Effector memory CD8-positive, alpha-beta T cell (primary cell): Measurements from ENCODE around the gene C6.

ENCODE experiments used
- ATAC-seq: fragments of 150-1000 bp; cut with Tn5 transposase; replicated peaks from 2 replicates; pipeline ENCODE4 v1.10.0; 2021; ENCODE audit warnings: mild to moderate bottlenecking, moderate library complexity
- DNase-seq, 3 experiments: peaks; one replicate each; pipeline ENCODE4 v3.0.0; 2021
- H3K27ac Mint-ChIP-seq, 2 donors: one replicate each; pipeline ENCODE4 v1.8.0; 2022; ENCODE audit warnings: mild to moderate bottlenecking in 2 of 2, mixed read lengths in 2 of 2, moderate library complexity in 2 of 2
- H3K27me3 Mint-ChIP-seq, 2 donors: one replicate each; pipeline ENCODE4 v1.8.0; 2022; ENCODE audit warnings: mixed read lengths in 2 of 2
- H3K36me3 Mint-ChIP-seq: one replicate; pipeline ENCODE4 v1.8.0; 2022; ENCODE audit warnings: mild to moderate bottlenecking, moderate library complexity, mixed read lengths; ENCODE audit not compliant: insufficient read depth
- H3K4me1 Mint-ChIP-seq, 2 donors: one replicate each; pipeline ENCODE4 v1.8.0; 2022; ENCODE audit warnings: low read depth in 2 of 2, mixed read lengths in 2 of 2
- H3K4me3 Mint-ChIP-seq, 2 donors: one replicate each; pipeline ENCODE4 v1.8.0; 2022; ENCODE audit warnings: mild to moderate bottlenecking in 2 of 2, mixed read lengths in 2 of 2, moderate library complexity in 2 of 2
- H3K9me3 Mint-ChIP-seq, 2 donors: one replicate each; pipeline ENCODE4 v1.8.0; 2022; ENCODE audit warnings: mixed read lengths in 2 of 2

Gene C6

DNA sequence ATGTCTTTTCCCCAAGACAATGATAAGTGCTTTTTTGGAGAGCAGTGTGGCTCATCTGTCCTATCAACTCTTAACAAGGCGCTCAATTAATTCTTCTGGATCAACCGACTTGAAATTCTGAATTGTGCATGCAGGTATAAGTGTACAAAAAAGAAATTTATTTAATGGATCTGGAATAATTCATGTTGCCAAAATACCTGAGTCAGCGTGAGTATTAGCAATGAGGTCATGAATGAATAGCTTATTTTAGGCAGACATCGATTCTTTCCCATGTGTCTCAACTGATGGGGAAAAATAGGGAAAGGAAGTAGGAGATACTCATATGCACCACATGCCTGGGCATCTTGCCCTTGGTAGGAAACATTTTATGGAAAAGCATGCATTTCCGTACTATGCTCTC, 68.0 kb downstream of the C6 start:
- no peaks in the 10 kb centered on the region for H3K4me1 Mint-ChIP-seq
- no peaks in the 10 kb centered on the region for H3K27me3 Mint-ChIP-seq
- H3K36me3 Mint-ChIP-seq = no peaks in the 10 kb centered on the region
- H3K4me3 Mint-ChIP-seq = no peak overlapping the region
- H3K9me3 Mint-ChIP-seq = peaks cover 0 to 2% of the 10 kb centered on the region in 2 donors
- no peak for ATAC-seq
- no peak for DNase-seq
- no peak overlapping the region for H3K27ac Mint-ChIP-seq

DNA sequence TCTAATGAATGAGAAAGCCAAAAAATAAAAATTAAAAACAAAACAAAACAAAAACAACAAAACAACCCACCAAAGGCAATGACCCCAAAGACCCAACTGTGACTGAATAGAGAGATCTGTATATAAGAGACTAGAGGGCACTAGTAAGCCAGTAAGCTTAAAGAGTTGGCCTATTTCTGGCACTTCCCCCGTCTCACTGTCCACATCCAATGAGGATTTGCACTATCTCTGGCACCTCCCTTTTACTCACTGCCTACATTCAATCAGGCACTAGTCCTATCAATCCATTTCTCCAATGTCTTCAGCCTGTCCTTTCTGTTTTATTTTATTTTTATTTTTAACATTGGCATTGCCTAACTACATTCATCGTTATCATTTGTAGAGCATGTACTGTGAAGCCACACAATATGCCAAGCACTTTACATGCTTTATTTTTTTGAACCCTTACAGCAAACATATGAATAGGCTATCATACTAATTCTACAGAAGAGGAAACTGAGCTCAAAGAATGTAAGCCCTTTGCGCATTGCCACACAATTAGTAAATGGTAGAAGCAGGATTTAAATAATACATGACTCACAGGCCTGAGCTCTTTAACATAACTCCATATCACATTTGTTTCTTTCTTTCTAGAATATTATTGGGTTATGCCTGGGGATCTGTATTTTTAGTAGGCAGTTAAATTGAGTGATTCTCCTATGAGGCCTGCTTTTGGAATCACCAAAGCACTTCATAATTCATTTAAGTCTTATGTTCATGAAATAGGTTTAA, 70.0 kb downstream of the C6 start:
- DNase-seq = no peak
- Mint-ChIP-seq H3K27me3 (no peaks in the 10 kb centered on the region), H3K36me3 (no peaks in the 10 kb centered on the region), H3K27ac (no peak overlapping the region), H3K4me1 (no peaks in the 10 kb centered on the region), H3K9me3 (peaks cover 0 to 2% of the 10 kb centered on the region in 2 donors), H3K4me3 (no peak overlapping the region)
- ATAC-seq = no peak

DNA sequence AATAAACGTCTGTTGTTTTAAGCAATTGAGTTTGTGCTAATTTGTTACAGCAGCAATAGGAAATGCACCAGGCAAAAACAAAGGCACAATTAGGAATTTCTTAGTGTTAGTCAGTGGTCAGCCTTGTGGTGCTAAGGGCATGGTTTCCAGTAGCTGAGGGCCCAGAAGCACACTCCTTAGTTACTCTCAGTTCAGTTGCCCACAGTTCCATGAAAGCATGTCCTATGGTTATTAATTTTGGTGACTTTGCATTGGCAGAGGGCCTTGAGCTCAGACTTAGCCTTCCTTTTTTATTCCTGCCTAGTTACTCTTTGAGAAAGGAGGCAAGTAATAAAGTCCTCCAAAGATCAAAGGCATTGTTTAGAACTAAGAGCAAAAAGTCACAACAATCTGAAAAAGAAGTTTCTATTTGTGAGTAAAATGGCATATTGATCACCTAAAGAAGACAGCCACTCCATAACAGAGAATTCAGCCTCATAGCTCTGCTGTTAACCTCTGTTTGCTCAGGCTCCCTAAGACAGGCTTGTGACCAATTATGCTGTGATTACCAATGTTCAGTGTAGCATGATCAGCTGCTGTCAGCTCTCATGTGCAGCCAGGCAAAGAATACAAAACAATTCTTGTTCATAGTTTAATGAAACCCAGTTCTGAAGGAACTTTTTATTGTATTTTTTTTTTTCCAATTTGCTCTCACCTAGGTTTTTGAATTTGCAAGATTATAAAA, 85.2 kb downstream of the C6 start:
- DNase-seq (no peak), ATAC-seq (no peak)
- Mint-ChIP-seq H3K36me3 (no peaks in the 10 kb centered on the region), H3K27ac (no peak overlapping the region), H3K4me1 (no peaks in the 10 kb centered on the region), H3K9me3 (peaks cover 0 to 2% of the 10 kb centered on the region in 2 donors), H3K27me3 (no peaks in the 10 kb centered on the region), H3K4me3 (no peak overlapping the region)

DNA sequence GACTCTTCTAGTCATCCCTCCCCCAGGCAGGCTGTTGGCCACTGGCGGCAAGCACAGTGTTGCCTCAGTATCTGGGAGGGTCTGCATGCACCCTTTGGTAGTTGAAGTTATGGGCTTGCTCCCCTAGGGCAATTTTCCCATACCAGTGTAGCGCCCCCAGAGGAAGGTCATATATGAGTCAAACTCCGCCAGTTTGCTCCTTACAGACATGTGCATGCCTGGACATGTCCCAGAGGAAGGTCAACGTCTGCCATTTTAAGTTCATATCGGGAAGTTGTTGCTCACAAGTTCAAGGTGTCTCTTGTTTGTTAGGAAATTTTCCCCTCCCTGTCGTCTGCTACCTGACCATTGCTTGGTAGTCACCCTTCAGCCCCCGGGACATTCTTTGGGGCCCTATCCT, 90.9 kb downstream of the C6 start:
- no peak for ATAC-seq
- Mint-ChIP-seq H3K9me3 (no peaks in the 10 kb centered on the region), H3K27me3 (no peaks in the 10 kb centered on the region), H3K4me3 (no peak overlapping the region), H3K27ac (no peak overlapping the region), H3K36me3 (no peaks in the 10 kb centered on the region), H3K4me1 (no peaks in the 10 kb centered on the region)
- no peak for DNase-seq

DNA sequence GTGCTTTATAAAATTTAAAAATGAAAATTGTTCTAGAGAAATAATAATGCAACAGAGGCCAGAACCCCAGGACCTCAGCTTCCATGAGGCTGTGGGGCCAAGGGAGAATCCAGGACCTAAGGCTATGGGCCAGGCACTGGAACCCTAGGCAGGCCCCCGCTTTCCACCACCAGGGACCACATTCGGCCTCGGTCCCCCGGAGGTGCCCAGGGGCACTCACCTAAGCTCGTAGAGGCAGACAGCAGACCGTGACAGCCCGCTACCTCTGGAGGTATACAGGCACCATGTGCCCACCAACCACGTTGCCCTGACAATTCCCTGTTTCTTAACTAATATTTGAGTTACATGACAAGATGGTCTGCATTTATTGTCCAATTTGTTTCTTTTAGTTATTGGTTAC, 92.7 kb downstream of the C6 start:
- Mint-ChIP-seq H3K36me3 (no peaks in the 10 kb centered on the region), H3K4me1 (no peaks in the 10 kb centered on the region), H3K9me3 (peaks cover 0 to under 1% of the 10 kb centered on the region in 2 donors), H3K4me3 (no peak overlapping the region), H3K27me3 (no peaks in the 10 kb centered on the region), H3K27ac (no peak overlapping the region)
- DNase-seq (no peak), ATAC-seq (no peak)

DNA sequence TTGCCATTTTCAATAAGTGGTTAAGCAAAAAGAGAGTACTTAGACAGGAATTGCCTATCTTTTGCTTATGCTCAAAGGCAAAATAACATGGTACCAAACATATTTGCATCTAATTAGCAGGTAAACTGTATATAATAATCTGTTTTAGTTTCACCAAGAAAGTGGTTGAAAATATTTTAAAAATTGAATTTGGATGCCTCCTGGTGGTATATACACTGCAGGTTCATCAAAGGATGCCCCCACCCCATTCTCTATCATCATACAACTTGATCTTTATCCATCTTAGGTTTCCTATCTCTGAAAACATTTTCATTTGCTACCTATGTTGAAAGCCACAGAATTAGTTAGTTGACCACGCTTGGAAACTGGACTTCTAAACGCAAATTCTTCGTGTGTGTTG, 95.2 kb downstream of the C6 start:
- H3K4me3 Mint-ChIP-seq = no peak overlapping the region
- no peak for ATAC-seq
- H3K36me3 Mint-ChIP-seq = no peaks in the 10 kb centered on the region
- H3K27me3 Mint-ChIP-seq = no peaks in the 10 kb centered on the region
- peaks cover 0 to 2% of the 10 kb centered on the region in 2 donors for H3K9me3 Mint-ChIP-seq
- H3K27ac Mint-ChIP-seq = no peak overlapping the region
- no peaks in the 10 kb centered on the region for H3K4me1 Mint-ChIP-seq
- no peak for DNase-seq

DNA sequence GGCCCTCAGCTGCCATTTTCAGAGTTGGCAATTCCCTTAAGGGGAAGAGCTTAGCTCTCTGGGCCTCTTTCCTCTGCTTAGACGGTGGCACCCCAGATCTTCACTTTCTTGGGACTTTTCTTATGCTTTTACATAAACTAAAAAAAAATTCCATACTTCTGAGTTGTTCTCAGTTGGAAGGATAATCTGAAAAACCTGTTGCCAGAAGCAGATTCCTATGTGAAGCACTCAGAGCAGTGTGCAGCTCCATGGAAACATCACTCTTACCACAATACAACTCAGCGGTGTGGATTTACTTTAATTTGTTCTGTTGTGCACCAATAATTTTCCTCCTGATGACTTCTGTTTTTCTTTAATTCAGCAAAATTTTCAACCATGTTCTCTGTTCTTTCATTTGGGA, 98.1 kb downstream of the C6 start:
- no peak for DNase-seq
- Mint-ChIP-seq H3K9me3 (peaks cover 0 to 2% of the 10 kb centered on the region in 2 donors), H3K27me3 (no peaks in the 10 kb centered on the region), H3K36me3 (no peaks in the 10 kb centered on the region), H3K4me1 (no peaks in the 10 kb centered on the region), H3K27ac (no peak overlapping the region), H3K4me3 (no peak overlapping the region)
- ATAC-seq = no peak

DNA sequence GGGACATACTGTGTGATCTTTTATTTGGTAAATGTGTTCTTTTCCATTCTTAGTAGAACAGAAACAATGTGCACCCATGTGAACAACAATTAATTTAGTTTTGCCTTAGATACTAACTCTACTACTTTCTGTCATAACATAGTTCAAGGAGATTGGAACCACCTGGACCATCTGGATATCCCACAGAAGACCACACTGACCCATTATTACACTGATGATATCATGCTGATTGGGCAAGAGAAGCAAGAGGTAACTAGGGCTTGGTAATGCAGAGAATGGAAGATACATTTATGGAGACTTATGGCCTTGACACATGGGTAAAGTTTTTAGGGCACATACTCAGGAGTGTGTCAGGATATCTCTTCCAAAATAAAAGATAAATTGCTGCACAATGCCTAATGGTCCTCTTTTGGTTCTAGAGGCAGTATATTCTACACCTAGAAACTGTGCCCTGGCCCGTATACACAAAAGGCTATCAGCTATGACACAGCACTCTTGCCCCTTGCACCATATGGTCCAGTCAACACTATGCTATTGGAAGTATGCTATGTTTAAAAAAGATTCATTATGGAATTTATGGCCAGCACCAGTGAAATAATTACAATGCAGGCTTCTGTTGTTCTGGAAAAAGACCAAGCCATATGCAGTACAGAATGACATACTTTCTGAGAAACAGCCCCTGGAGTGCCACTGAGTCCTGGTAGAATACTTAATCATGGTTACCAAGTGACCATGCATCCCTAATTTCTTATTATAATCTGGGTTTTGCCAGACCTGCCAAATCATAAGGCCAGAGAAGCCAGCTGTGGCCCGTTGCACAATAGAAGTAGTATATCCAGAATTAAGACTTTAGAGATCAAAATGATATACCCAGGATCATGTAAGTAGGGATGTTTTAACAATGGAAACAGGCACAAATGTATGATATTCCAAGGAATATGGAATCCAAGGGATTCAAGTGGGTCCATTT, 100.6 kb downstream of the C6 start:
- peaks cover 0 to 2% of the 10 kb centered on the region in 2 donors for H3K9me3 Mint-ChIP-seq
- DNase-seq (no peak), ATAC-seq (no peak)
- no peaks in the 10 kb centered on the region for H3K4me1 Mint-ChIP-seq
- H3K27ac Mint-ChIP-seq = no peak overlapping the region
- no peak overlapping the region for H3K4me3 Mint-ChIP-seq
- no peaks in the 10 kb centered on the region for H3K27me3 Mint-ChIP-seq
- H3K36me3 Mint-ChIP-seq = no peaks in the 10 kb centered on the region

DNA sequence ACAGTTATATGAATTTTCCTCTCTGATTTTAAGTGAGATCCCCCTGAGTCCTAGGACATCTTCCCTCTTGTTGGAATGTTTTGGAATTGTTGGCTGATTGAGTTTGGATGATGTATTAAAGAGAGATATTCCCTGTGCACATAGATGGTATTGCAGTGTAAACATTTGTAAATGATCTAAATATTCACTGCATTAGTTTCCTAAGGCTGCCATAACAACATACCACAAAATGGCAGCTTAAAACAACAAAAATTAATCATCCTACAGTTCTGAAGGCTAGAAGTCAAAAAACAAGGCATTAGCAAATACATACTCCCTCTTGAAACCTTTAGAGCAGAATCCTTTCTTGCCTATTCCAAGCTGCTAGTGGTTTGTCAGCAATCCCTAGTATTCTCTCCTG, 104.1 kb downstream of the C6 start:
- no peaks in the 10 kb centered on the region for H3K9me3 Mint-ChIP-seq
- H3K4me1 Mint-ChIP-seq = no peaks in the 10 kb centered on the region
- no peaks in the 10 kb centered on the region for H3K27me3 Mint-ChIP-seq
- DNase-seq (no peak), ATAC-seq (no peak)
- H3K4me3 Mint-ChIP-seq = no peak overlapping the region
- no peaks in the 10 kb centered on the region for H3K36me3 Mint-ChIP-seq
- H3K27ac Mint-ChIP-seq = no peak overlapping the region

DNA sequence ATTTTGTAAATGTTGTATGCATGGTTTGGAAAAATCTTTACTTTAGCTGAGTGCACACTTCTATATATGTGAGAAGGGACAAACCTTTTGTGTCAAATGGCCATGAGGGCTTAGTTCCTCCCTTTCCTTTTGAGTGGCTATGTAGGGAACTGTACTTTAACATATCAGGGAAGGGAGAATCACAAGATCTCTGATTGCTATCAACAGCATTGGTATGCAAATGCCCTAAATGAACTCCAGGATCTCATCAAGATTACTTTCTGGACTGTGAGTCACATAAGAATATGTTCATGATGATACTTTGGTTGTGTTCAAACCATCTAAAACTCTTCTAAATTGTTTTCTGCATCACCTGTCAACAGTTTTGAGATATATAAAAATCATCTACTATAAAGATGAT, 111.0 kb downstream of the C6 start:
- Mint-ChIP-seq H3K4me3 (no peak overlapping the region), H3K27me3 (no peaks in the 10 kb centered on the region)
- no peak for ATAC-seq

DNA sequence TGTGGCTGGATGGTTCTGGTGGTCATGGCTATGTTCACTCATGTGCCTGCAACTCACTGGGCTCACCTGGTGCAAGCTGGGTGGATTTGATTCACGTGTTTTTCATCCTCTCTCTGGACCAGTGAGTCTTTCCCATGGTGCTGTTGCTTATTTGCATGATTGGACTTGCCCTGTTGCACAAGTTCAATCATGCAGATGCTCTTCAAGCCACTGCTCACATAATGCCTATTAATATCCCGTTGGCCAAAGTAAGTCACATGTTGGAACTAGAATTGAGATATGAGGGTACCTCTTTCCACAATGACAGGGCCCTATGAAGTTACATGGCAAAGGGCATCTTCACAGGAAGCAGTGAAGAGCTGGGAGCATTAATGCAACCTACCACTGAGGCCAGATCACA, 115.7 kb downstream of the C6 start:
- no peak overlapping the region for H3K27ac Mint-ChIP-seq

More for the DNA sequence above, 111.0 kb downstream of the C6 start:
- Mint-ChIP-seq H3K4me1 (no peaks in the 10 kb centered on the region), H3K36me3 (no peaks in the 10 kb centered on the region), H3K27ac (no peak overlapping the region), H3K9me3 (peaks cover 0 to 2% of the 10 kb centered on the region in 2 donors)
- no peak for DNase-seq

DNA sequence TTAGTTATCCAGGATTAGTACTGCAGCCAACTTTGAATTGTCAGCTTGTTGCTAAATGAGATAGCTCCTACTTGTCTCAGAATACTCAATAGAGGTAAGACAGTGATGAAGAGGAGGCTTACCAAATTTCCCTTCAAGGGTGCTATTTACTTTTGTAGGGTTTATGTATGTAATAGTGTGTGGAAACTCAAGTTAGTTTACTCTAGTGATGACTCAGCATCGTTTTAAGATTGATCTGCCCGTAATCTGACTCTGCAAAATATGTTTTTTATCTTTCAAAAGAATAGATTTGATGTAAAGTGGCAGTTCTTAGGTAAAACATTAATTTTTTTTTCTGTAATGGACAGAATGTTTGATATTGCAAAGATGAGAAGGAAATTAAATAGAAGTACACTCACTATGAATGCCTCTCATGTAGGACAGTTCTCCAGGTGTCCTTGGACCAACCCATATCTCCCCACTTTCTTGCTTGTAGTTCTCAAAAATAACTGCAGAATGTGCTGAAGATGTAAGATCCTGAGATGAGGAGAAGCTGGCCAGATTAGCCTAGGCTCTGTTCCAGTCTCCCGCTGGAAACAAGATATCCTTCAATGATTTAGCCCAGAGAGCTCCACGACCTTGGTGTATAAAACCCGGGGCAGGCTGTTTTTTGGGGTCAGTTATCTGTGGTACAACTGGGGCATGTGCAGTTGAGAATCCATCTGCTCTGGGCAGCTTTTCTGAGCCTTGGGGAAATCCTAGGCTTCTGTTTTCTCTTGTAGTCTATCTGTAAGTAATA, 117.8 kb downstream of the C6 start:
- DNase-seq = no peak
- Mint-ChIP-seq H3K4me1 (no peaks in the 10 kb centered on the region), H3K27ac (no peak overlapping the region), H3K36me3 (no peaks in the 10 kb centered on the region), H3K27me3 (no peaks in the 10 kb centered on the region), H3K4me3 (no peak overlapping the region), H3K9me3 (peaks cover 0 to 2% of the 10 kb centered on the region in 2 donors)
- ATAC-seq = no peak

More for the DNA sequence above, 115.7 kb downstream of the C6 start:
- ATAC-seq (no peak), DNase-seq (no peak)
- no peaks in the 10 kb centered on the region for H3K27me3 Mint-ChIP-seq
- H3K4me1 Mint-ChIP-seq = no peaks in the 10 kb centered on the region
- no peaks in the 10 kb centered on the region for H3K36me3 Mint-ChIP-seq
- H3K9me3 Mint-ChIP-seq = peaks cover 0 to 2% of the 10 kb centered on the region in 2 donors
- no peak overlapping the region for H3K4me3 Mint-ChIP-seq

DNA sequence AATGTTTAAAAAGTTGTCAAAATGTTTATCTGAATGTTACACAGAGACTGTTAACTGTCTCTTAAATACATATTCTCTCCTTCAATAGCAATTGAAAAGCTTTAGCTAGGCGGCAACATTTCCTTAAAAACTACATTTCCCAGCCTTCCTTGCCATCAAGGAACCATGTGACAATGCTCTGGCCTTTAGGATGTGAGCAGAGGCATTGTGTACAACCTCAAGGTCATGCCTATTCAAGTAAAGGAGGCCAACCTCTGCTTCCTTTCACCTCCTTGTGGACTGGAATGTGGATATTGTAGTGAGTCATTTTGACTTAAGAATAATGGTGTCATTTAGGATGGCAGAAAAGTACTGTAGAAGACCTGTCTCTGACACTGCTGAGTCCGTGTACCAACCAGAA, 118.5 kb downstream of the C6 start:
- no peak overlapping the region for H3K27ac Mint-ChIP-seq
- no peaks in the 10 kb centered on the region for H3K27me3 Mint-ChIP-seq
- peaks cover 0 to 2% of the 10 kb centered on the region in 2 donors for H3K9me3 Mint-ChIP-seq
- H3K36me3 Mint-ChIP-seq = no peaks in the 10 kb centered on the region
- H3K4me1 Mint-ChIP-seq = no peaks in the 10 kb centered on the region
- no peak for ATAC-seq
- no peak overlapping the region for H3K4me3 Mint-ChIP-seq
- no peak for DNase-seq
